ENCODE data around the gene LY6G5C. TPM values are rescaled to one million over a fixed set of nuclear protein-coding genes. Genes with fewer than 3 reads are reported as not detected.

The LY6G5C gene, protein sequence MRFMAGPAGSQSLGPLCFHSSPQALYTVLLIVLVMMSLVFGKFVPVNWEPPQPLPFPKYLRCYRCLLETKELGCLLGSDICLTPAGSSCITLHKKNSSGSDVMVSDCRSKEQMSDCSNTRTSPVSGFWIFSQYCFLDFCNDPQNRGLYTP
- total RNA-seq, result 0.72 TPM

DNA sequence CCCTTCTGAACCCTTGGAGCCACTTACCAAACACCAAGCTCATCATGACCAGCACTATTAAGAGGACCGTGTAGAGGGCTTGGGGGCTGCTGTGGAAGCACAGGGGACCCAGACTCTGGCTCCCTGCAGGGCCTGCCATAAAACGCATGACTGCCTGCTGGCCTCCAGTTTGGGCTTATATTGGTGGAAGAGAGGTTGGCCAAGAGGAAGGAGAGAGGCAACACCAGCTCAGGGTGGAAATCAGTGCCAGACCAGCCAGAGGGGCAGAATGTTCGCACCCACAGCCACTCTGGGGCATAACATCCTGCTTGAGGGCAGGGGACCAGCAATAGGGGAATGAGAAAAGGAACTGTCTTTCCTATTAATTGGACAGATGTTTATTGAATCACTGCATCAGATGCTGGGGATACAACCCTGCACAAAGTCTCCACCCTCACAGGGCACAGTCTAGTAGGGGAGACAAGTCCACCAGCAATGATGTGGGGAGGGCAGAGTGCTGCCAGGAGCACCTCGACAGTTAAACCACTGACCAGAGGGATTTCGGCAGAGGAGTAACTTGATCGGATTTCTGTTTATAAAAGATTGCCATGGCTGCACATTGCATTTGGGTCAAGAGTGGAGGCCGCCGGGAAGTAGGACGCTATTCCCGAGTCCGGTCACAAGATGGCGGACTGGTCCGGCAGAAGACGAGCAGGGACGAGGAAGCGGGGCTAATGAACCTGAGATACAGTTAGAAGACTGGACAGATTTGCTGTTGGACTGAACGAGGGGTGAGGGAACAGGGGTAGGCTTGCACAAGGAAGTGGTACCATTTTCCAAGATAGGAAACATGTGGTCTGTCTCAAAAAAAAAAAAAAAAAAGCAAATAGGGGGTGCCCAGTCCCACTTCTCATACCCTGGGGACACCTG, at the start of gene LY6G5C:
Gene LY6G5C (minus strand): TSS at position 842 of the 909 bp plus-strand sequence. CDS start 694 bp downstream, at position 148.
- ATAC-seq, result peak; percentile 78

- ATAC-seq, result peak; percentile 51
Observed at GRCh38 chr6:31729979-31730630, 49.2 kb upstream of the LY6G5C start.

DNA sequence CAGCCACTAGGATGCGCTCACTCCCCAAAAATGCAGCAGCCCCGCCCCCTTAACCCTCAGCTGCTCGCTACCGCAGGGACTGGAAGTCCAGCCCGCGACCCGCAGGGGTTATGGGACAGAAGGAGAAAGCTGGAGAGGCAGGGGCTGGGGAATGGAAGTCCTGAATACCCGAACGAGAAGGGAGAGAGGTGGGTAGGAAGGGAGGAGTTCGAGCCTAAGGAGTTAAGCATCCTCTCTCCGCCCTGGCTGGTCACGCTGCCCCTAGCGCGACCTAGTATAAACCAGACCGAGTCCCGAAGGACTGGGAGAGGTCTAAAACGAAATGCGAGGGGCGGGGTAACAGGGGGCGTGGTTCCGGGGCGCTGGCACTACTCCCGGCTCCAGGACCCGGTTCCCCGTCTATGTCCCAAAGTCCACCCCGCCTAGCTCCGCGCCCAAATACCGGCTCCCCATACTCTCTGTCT, 48.7 kb upstream of the LY6G5C start:
- ATAC-seq, result peak; percentile 79

GRCh38 chr6:31728767-31729514, 48.1 kb upstream of the LY6G5C start, which contains the start of gene DDAH2:
TSS of gene DDAH2 (minus strand) at chr6:31729299. CDS start at chr6:31729161, 138 bp downstream.
- peak; percentile 43 for ATAC-seq

DNA sequence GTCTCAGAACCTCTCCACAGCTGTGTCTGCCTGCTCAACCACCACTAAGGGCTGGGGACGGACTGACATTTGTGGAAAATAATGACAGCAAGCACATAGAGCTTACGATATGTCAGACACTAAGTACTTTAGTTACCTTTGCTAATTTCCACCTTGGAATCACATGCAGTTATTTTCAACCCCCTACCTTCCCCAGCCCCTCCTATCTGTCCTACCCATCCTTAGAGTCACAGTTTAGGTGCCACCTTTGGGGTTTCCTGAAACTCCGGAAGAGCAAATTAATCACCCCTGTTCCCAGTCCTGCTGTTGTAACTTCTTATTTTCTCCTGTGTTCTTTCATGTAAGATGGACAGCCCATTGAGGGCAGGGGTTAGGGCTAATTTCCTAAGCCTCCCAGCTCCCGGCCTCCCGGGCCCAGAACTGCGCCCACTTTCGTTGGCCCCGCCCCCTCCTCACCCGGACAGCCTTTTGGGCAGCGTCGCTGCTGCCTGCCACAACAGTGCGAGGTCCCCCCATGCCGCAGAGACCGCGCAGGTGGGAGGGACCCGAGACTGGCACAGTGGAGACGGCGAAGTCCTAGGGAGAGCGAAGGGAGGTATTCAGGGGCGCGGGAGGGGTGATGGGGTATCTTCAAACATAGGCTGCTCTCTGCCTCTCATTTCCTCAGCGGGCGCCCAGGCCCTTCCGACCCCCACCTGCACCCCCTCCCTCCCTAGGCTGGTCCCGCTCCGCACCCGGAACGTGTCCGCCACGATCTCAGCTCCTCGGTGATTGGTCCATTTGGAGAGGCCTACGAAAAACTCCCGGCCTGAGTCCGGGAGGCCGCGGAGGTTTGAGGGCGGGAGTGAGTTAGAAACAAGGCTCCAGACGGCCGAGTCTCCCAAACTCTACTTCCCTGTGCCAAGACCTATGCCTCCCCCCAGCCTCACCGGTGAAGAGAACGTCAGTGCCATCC, 47.1 kb upstream of the LY6G5C start:
- no peak for ATAC-seq

GRCh38 chr6:31727034-31727716, 46.3 kb upstream of the LY6G5C start:
- no peak for ATAC-seq

- no peak for ATAC-seq
Observed at GRCh38 chr6:31725502-31726350, 44.9 kb upstream of the LY6G5C start.

DNA sequence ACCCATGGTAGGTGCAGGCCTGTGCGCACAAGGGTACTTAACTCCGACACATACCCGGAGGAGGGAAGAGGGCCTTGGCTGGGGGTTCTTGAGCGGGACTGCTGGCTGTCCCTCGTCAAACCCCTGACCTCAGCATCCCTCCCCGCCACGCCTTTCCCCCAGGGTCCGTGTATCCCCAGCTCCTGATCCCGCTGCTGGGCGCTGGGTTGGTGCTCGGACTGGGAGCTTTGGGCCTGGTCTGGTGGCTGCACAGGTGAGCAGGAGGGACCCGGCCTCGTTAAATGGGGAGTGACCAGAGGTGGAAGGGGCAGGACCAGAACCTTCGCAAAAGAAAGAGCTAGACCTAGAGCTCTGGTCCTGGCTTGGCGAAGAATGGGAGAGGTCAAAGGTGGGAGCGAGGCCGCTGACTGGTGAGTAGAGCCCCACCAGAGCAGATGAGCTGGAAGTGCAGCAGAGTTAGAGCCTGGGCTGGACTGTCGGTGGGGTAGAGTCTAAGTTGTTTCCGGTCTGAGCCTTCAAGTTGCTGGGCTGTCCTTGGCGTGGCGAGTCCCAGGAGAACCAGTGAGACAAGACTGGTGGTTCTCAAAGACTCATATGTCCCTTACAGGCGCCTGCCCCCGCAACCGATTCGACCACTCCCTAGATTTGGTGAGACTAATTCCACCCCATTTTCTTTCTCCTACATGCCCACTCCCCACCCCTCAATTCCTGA, 43.3 kb upstream of the LY6G5C start:
- no peak for ATAC-seq

GRCh38 chr6:31723245-31723979, 42.5 kb upstream of the LY6G5C start, which contains the start of gene MPIG6B:
TSS of gene MPIG6B (plus strand) at chr6:31723373. CDS start at chr6:31723384, 11 bp downstream.
- no peak for ATAC-seq

- ATAC-seq, result no peak
Observed at GRCh38 chr6:31722173-31722572, 41.3 kb upstream of the LY6G5C start.

- no peak for ATAC-seq
Observed at GRCh38 chr6:31721351-31722020, 40.6 kb upstream of the LY6G5C start, which contains the start of gene LY6G6C. TSS of gene LY6G6C (minus strand) at chr6:31721746. CDS start at chr6:31721679, 67 bp downstream.

DNA sequence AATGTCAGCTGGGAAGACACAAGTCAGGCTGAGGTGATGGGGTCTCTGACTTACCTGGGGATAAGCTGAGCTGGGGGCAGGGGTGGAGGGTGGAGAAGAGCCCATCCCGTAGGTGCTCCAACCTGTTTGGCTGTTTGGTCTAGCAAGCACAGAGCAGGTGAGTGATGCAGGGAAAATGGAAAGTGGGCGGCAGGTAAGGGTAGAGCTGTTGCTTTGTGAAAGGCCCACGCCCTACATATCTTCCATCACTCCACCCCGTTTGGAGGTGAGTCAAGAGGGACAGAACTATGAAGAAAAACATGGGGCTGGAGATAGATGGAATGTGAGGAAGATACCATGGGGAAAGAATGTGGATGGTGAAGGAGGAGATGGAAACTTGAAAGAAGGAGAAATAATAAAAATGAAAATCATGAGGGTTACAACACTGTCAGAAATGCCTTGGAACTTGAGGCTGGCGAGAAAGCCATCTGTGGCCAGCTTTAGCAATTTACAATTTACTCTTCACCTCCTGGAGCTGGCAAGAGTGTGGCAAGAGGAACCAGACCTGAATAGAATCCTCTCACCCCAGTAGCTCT, 39.4 kb upstream of the LY6G5C start:
- ATAC-seq, result peak; percentile 83

DNA sequence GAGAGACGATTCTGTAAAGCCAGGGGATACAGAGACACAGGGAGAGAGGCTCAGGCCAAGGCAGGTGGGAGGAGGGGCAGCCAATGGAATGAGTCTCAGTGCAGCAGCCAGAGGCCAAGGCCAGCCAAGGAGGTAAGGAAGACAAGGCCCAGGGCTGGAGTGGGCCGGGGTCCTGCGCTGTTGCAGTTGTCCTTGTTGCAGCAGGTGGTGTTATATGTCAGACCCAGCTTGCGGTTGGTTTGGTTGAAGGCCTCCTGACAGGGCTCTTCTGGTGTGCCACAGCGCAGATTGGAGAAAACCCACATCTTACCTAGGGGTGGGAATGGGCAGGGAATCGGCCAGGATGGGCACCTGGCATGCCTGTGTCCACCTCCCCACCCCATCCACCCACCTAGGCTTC, 38.1 kb upstream of the LY6G5C start:
- no peak for ATAC-seq

- ATAC-seq, result peak; percentile 80
Observed at GRCh38 chr6:31718265-31718664, 37.4 kb upstream of the LY6G5C start.

DNA sequence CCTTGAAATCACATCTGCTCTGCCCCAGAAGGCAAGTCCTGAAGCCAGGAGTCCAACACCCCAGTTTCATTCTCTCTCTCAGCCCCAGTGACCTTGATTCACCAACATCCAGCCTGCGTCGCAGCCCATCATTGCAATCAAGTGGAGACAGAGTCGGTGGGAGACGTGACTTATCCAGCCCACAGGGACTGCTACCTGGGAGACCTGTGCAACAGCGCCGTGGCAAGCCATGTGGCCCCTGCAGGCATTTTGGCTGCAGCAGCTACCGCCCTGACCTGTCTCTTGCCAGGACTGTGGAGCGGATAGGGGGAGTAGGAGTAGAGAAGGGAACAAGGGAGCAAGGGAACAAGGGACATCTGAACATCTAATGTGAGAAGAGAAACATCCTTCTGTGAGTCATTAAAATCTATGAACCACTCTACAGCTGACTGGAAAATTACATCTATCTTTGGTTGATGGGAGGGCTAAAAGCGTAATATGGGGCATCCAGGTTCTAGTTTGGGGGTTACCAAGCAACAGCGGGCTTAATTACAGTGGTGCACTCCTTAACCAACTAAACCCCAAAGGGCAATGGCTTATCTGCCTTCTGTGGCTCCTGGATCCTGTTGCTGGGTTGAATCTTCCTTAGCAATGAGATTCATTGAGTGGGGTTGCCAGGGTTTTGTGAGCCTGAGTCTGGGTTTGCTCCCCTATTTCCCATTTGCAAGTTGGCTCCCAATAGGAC, 36.8 kb upstream of the LY6G5C start:
- peak; percentile 42 for ATAC-seq
